SU-DHL-6 (cell line): ENCODE results near the gene IMPG2.

Experiments
- H2AFZ ChIP-seq: fragments of 200-600 bp; sonication (generic); 2 replicates; pipeline ENCODE4 v1.6.1; 2014; ENCODE audit warnings: low read depth, mild to moderate bottlenecking, moderate library complexity, mixed read lengths, antibody characterized with exemption, low read length; ENCODE audit not compliant: severe bottlenecking
- H3F3A ChIP-seq: fragments of 200-600 bp; shearing (Covaris generic); 2 replicates; pipeline ENCODE4 v1.6.0; 2016; ENCODE audit warnings: antibody characterized with exemption, mild to moderate bottlenecking; ENCODE audit not compliant: insufficient read depth
- H3K27ac ChIP-seq: fragments of 200-600 bp; sonication (generic); 2 replicates; pipeline ENCODE4 v1.5.1; 2016; ENCODE audit warnings: low read depth, mild to moderate bottlenecking, low read length, moderate library complexity, mixed read lengths
- H3K27me3 ChIP-seq: fragments of 200-600 bp; sonication (generic), shearing (Covaris generic); 2 replicates; pipeline ENCODE4 v1.6.0; 2014; ENCODE audit warnings: mild to moderate bottlenecking, low read length
- H3K36me3 ChIP-seq: fragments of 200-600 bp; sonication (generic); 2 replicates; pipeline ENCODE4 v1.6.1; 2014; ENCODE audit warnings: mild to moderate bottlenecking, low read length, mixed read lengths
- H3K4me2 ChIP-seq: fragments of 300-600, 200-600 bp; shearing (Covaris generic), sonication (generic); 2 replicates; pipeline ENCODE4 v1.6.0; 2014; ENCODE audit warnings: low read length, low read depth, mild to moderate bottlenecking; ENCODE audit not compliant: poor library complexity, severe bottlenecking
- H3K4me3 ChIP-seq: fragments of 200-600 bp; sonication (generic); 2 replicates; pipeline ENCODE4 v1.5.1; 2014; ENCODE audit warnings: antibody characterized with exemption, low read length, mild to moderate bottlenecking, mixed read lengths; ENCODE audit not compliant: insufficient read depth, poor library complexity, severe bottlenecking
- H3K79me2 ChIP-seq: fragments of 200-600 bp; sonication (generic); 2 replicates; pipeline ENCODE4 v1.6.1; 2014; ENCODE audit warnings: mild to moderate bottlenecking, low read length, moderate library complexity; ENCODE audit not compliant: insufficient read depth
- H3K9ac ChIP-seq: fragments of 200-600 bp; sonication (generic); 2 replicates; pipeline ENCODE4 v1.7.0; 2014; ENCODE audit warnings: mild to moderate bottlenecking, low read length
- H3K9me2 ChIP-seq: fragments of 200-600 bp; sonication (generic); replicated peaks from 2 replicates; pipeline ENCODE4 v1.6.1; 2014; ENCODE audit warnings: low read length; ENCODE audit not compliant: insufficient read depth
- H3K9me3 ChIP-seq: fragments of 200-600 bp; sonication (generic); 2 replicates; pipeline ENCODE4 v1.6.1; 2014; ENCODE audit warnings: low read length, mixed read lengths; ENCODE audit not compliant: insufficient read depth
- H4K20me1 ChIP-seq: fragments of 200-600 bp; sonication (generic); 2 replicates; pipeline ENCODE4 v1.6.1; 2014; ENCODE audit warnings: low read depth, mild to moderate bottlenecking, antibody characterized with exemption, low read length, moderate library complexity, mixed read lengths
- CTCF ChIP-seq: fragments of 200-600 bp; sonication (generic); IDR thresholded peaks from one replicate; pipeline ENCODE4 v1.5.1; 2017; ENCODE audit warnings: antibody characterized with exemption, mild to moderate bottlenecking, low read length, moderate library complexity; ENCODE audit not compliant: insufficient read depth, poor library complexity, severe bottlenecking
- EZH2phosphoT487 ChIP-seq: fragments of 200-600 bp; sonication (generic), shearing (Covaris generic); conservative IDR thresholded peaks from 2 replicates; pipeline ENCODE4 v1.6.1; 2018; ENCODE audit warnings: mild to moderate bottlenecking, antibody characterized with exemption, low read length, moderate library complexity, mixed read lengths

The IMPG2 gene

GRCh38 chr3:101279765-101280385, 40.5 kb downstream of the IMPG2 start:
- TF ChIP-seq CTCF: no peak
- TF ChIP-seq EZH2phosphoT487: no peak
- H3K79me2 ChIP-seq: no peaks in the 10 kb centered on the region

GRCh38 chr3:101279162-101279561, 41.2 kb downstream of the IMPG2 start:
- Histone ChIP-seq H3K4me3 (no peak overlapping the region), H3K9me3 (no peaks in the 10 kb centered on the region), H4K20me1 (no peaks in the 10 kb centered on the region), H3K9me2 (no peaks in the 10 kb centered on the region), H2AFZ (no peak overlapping the region), H3K79me2 (no peaks in the 10 kb centered on the region), H3K27ac (no peak overlapping the region), H3F3A (no peaks in the 10 kb centered on the region), H3K36me3 (no peaks in the 10 kb centered on the region), H3K9ac (no peak overlapping the region), H3K27me3 (no peaks in the 10 kb centered on the region), H3K4me2 (no peak overlapping the region)
- no peak for TF ChIP-seq CTCF
- TF ChIP-seq EZH2phosphoT487: no peak

More at GRCh38 chr3:101279765-101280385, 40.5 kb downstream of the IMPG2 start:
- Histone ChIP-seq H3K9ac (no peak overlapping the region), H2AFZ (no peak overlapping the region), H3F3A (no peaks in the 10 kb centered on the region), H3K27ac (no peak overlapping the region), H3K9me2 (no peaks in the 10 kb centered on the region), H4K20me1 (no peaks in the 10 kb centered on the region), H3K4me3 (no peak overlapping the region), H3K36me3 (no peaks in the 10 kb centered on the region), H3K27me3 (no peaks in the 10 kb centered on the region), H3K9me3 (no peaks in the 10 kb centered on the region), H3K4me2 (no peak overlapping the region)

GRCh38 chr3:101278727-101279126, 41.6 kb downstream of the IMPG2 start:
- Histone ChIP-seq H3K9ac (no peak overlapping the region), H3K27ac (no peak overlapping the region), H3K79me2 (no peaks in the 10 kb centered on the region), H3K9me2 (no peaks in the 10 kb centered on the region), H3K9me3 (no peaks in the 10 kb centered on the region), H2AFZ (no peak overlapping the region), H3K4me2 (no peak overlapping the region), H3K27me3 (no peaks in the 10 kb centered on the region), H3K36me3 (no peaks in the 10 kb centered on the region), H4K20me1 (no peaks in the 10 kb centered on the region), H3K4me3 (no peak overlapping the region), H3F3A (no peaks in the 10 kb centered on the region)
- TF ChIP-seq EZH2phosphoT487 (no peak), CTCF (no peak)
